Endothelial cell of umbilical vein (primary cell): ENCODE results near the gene THOC2. TPM values are rescaled to one million over a fixed set of nuclear protein-coding genes. Genes with fewer than 3 reads are reported as not detected.

Source experiments
- BruUV-seq: library from RNA; stranded (reverse); fragments of 400-500 nt; replicated peaks from 2 replicates; lab custom pipeline; 2021; lab: Mats Ljungman, UMichigan
- CTCF ChIA-PET: fragments of 300-600, 350-600 bp; sonication (Branson Sonifier 250); formaldehyde crosslinking; loops from one replicate; lab custom pipeline; 2021; ENCODE audit warnings: antibody characterized with exemption, inconsistent platforms; lab: Charles Lee
- POLR2A ChIA-PET: fragments of 300-600, 350-600 bp; sonication (Branson Sonifier 250); formaldehyde crosslinking; loops from one replicate; lab custom pipeline; 2021; ENCODE audit warnings: antibody characterized with exemption, inconsistent platforms; lab: Charles Lee
- DNase-seq: peaks from one replicate; pipeline ENCODE4 v3.0.0-alpha.2; 2011; ENCODE audit warnings: low read depth, low spot score
- FAIRE-seq: peaks from 2 replicates; lab custom pipeline; 2011; peaks lifted over from hg19 to GRCh38; lab: Jason Lieb, UNC
- H2AFZ ChIP-seq: 2 replicates; pipeline ENCODE4 v1.6.0; 2012; ENCODE audit warnings: low read depth, low read length, control low read depth, inconsistent platforms
- H3K27ac ChIP-seq: 2 replicates; pipeline ENCODE4 v1.5.1; 2011; ENCODE audit warnings: low read depth, mild to moderate bottlenecking, control low read depth, low read length, moderate library complexity; ENCODE audit not compliant: insufficient read depth
- H3K27me3 ChIP-seq, 2 experiments: 2 replicates each; pipeline versions ENCODE4 v1.6.0 to v1.6.1; 2011; ENCODE audit warnings: low read length in 2 of 2, mixed read lengths in 1 of 2; ENCODE audit not compliant: control insufficient read depth in 2 of 2, insufficient read depth in 2 of 2
- H3K36me3 ChIP-seq, 2 experiments: 2 replicates in 1 of 2; 3 replicates in 1 of 2; pipeline ENCODE4 v1.5.1; 2011; ENCODE audit warnings: low read length in 2 of 2, mild to moderate bottlenecking in 1 of 2, moderate library complexity in 1 of 2; ENCODE audit not compliant: control insufficient read depth in 2 of 2, insufficient read depth in 2 of 2; ENCODE audit errors: extremely low read depth in 1 of 2
- H3K4me1 ChIP-seq: 3 replicates; pipeline ENCODE4 v1.5.1; 2011; ENCODE audit warnings: mild to moderate bottlenecking, low read length; ENCODE audit not compliant: control insufficient read depth, insufficient read depth; ENCODE audit errors: extremely low read depth
- H3K4me2 ChIP-seq: 2 replicates; pipeline ENCODE4 v1.6.1; 2011; ENCODE audit warnings: low read length, control low read depth, mixed read lengths; ENCODE audit not compliant: insufficient read depth
- H3K4me3 ChIP-seq, 3 experiments: fragments of 200-600 bp in 1 of 3; sonication (generic), shearing (Covaris generic) in 1 of 3; replicated peaks in 1 of 3; 2 replicates each; pipeline ENCODE4 v1.5.1; 2011 to 2016; ENCODE audit warnings: control low read depth in 3 of 3, low read length in 3 of 3, mild to moderate bottlenecking in 2 of 3, inconsistent platforms in 1 of 3, low read depth in 1 of 3, moderate library complexity in 1 of 3; ENCODE audit not compliant: insufficient read depth in 1 of 3
- H3K79me2 ChIP-seq: 2 replicates; pipeline ENCODE4 v1.6.0; 2012; ENCODE audit warnings: low read length, inconsistent platforms; ENCODE audit not compliant: control insufficient read depth, insufficient read depth
- H3K9ac ChIP-seq: replicated peaks from 2 replicates; pipeline ENCODE3; 2011; ENCODE audit warnings: low read length, control low read depth; ENCODE audit not compliant: insufficient read depth; ENCODE audit errors: extremely low read depth
- H3K9me1 ChIP-seq: replicated peaks from 3 replicates; pipeline ENCODE4 v1.6.0; 2011; ENCODE audit warnings: mild to moderate bottlenecking, low read length; ENCODE audit not compliant: control insufficient read depth, insufficient read depth; ENCODE audit errors: extremely low read depth
- H3K9me3 ChIP-seq: replicated peaks from 2 replicates; pipeline ENCODE4 v1.5.1; 2012; ENCODE audit warnings: low read length, inconsistent platforms; ENCODE audit not compliant: control insufficient read depth, insufficient read depth
- H4K20me1 ChIP-seq: replicated peaks from 2 replicates; pipeline ENCODE3; 2011; ENCODE audit warnings: mild to moderate bottlenecking, low read length; ENCODE audit not compliant: control insufficient read depth, insufficient read depth; ENCODE audit errors: extremely low read depth
- EZH2 ChIP-seq: IDR thresholded peaks from 2 replicates; pipeline ENCODE4 v1.6.1; 2012; ENCODE audit warnings: borderline replicate concordance, low read depth, mild to moderate bottlenecking, moderate library complexity, low read length, inconsistent platforms; ENCODE audit not compliant: severe bottlenecking
- FOS ChIP-seq: IDR thresholded peaks from 2 replicates; pipeline ENCODE4 v1.6.1; 2011; ENCODE audit warnings: mild to moderate bottlenecking, low read length, moderate library complexity, borderline replicate concordance; ENCODE audit not compliant: insufficient read depth
- GATA2 ChIP-seq: IDR thresholded peaks from 2 replicates; pipeline ENCODE4 v1.7.0; 2011; ENCODE audit warnings: low read depth, mild to moderate bottlenecking, moderate library complexity, mixed read lengths, low read length; ENCODE audit not compliant: insufficient read length, insufficient read depth
- JUN ChIP-seq: IDR thresholded peaks from 2 replicates; pipeline ENCODE4 v1.6.1; 2011; ENCODE audit warnings: borderline replicate concordance, low read depth; ENCODE audit not compliant: insufficient read length, insufficient read depth
- MYC ChIP-seq: IDR thresholded peaks from one replicate; pipeline ENCODE4 v1.6.1; 2011; ENCODE audit warnings: mild to moderate bottlenecking, low read depth, low read length
- POLR2A ChIP-seq: IDR thresholded peaks from 2 replicates; pipeline ENCODE4 v1.6.1; 2012; ENCODE audit warnings: low read depth, mild to moderate bottlenecking, control low read depth, low read length
- POLR2AphosphoS5 ChIP-seq: IDR thresholded peaks from 2 replicates; pipeline ENCODE4 v1.6.1; 2012; ENCODE audit warnings: low read depth, mild to moderate bottlenecking, control low read depth, low read length, moderate library complexity; ENCODE audit not compliant: insufficient read depth
- dilution Hi-C: fragments of 300-500 bp; cut with MboI; formaldehyde crosslinking; loops from one replicate; pipeline ENCODE4 v1.15.0; 2019; ENCODE audit warnings: low sequenced_read_pairs; ENCODE audit not compliant: extremely low pct_ligation_motif_present
- intact Hi-C: fragments of 100-400 bp; cut with micrococcal nuclease; formaldehyde crosslinking; loops from one replicate; pipeline ENCODE4 v1.10.0; 2022
- polyA plus RNA-seq, 4 experiments: library from polyadenylated mRNA; depleted of rRNA in 3 of 4; stranded (reverse) in 3 of 4; unstranded in 1 of 4; fragments of >200 nt; gene quantifications; 2 replicates each; pipeline versions ENCODE4 v1.2.1 to v1.2.3, GENCODE V29; 2011 to 2012; ENCODE audit warnings: missing spikeins in 1 of 4
- total RNA-seq: library from RNA; stranded (reverse); gene quantifications from 2 replicates; pipeline ENCODE4 v1.2.3, GENCODE V29; 2021
- TF ChIP-seq, protein P1 (sequence below), 2 donors: IDR thresholded peaks; 1 replicate in 1 of 2; 2 replicates in 1 of 2; pipeline ENCODE4 v1.5.1; 2011; ENCODE audit warnings: low read length in 2 of 2, mild to moderate bottlenecking in 2 of 2, moderate library complexity in 2 of 2, control low read depth in 1 of 2, inconsistent platforms in 1 of 2, low read depth in 1 of 2; ENCODE audit not compliant: insufficient read depth in 1 of 2; ENCODE audit errors: extremely low read depth in 1 of 2
- TF ChIP-seq, protein P2 (sequence below): IDR thresholded peaks from 2 replicates; pipeline ENCODE4 v1.6.1; 2011; ENCODE audit not compliant: insufficient read depth, insufficient read length

Gene THOC2
- total and polyA plus RNA-seq, 2 donors (not counting 3 experiments of a cell fraction or from before 2014, with no cell fraction given): 26.0 to 72.9 TPM

- intact Hi-C loops: no loop called here
- no TSS peak for BruUV-seq
- CTCF ChIA-PET: no interaction called here
Measured at GRCh38 chrX:123688524-123688923, 44.3 kb downstream of the THOC2 start.

More at GRCh38 chrX:123688524-123688923, 44.3 kb downstream of the THOC2 start:
- POLR2A ChIA-PET: no interaction called here
- FAIRE-seq (no peak), DNase-seq (no peak)
- Histone ChIP-seq H4K20me1 (no peaks in the 10 kb centered on the region), H3K4me1 (no peaks in the 10 kb centered on the region), H2AFZ (no peak overlapping the region), H3K4me2 (no peak overlapping the region), H3K4me3 (no peak overlapping the region), H3K27me3 (no peaks in the 10 kb centered on the region), H3K9me1 (no peaks in the 10 kb centered on the region), H3K9me3 (no peaks in the 10 kb centered on the region), H3K36me3 (no peaks in the 10 kb centered on the region), H3K27ac (no peak overlapping the region), H3K79me2 (no peaks in the 10 kb centered on the region), H3K9ac (no peak overlapping the region)
- TF ChIP-seq, protein P1, sequence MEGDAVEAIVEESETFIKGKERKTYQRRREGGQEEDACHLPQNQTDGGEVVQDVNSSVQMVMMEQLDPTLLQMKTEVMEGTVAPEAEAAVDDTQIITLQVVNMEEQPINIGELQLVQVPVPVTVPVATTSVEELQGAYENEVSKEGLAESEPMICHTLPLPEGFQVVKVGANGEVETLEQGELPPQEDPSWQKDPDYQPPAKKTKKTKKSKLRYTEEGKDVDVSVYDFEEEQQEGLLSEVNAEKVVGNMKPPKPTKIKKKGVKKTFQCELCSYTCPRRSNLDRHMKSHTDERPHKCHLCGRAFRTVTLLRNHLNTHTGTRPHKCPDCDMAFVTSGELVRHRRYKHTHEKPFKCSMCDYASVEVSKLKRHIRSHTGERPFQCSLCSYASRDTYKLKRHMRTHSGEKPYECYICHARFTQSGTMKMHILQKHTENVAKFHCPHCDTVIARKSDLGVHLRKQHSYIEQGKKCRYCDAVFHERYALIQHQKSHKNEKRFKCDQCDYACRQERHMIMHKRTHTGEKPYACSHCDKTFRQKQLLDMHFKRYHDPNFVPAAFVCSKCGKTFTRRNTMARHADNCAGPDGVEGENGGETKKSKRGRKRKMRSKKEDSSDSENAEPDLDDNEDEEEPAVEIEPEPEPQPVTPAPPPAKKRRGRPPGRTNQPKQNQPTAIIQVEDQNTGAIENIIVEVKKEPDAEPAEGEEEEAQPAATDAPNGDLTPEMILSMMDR (IDR thresholded peaks at IDR 0.05; ENCODE audit: extremely low read depth in 1 of 2, insufficient read depth in 1 of 2, low read depth in 1 of 2, low read length in 2 of 2): no peak
- TF ChIP-seq GATA2 (no peak), EZH2 (no peak), MYC (no peak), JUN (no peak), POLR2A (no peak), FOS (no peak), POLR2AphosphoS5 (no peak)
- TF ChIP-seq, protein P2, sequence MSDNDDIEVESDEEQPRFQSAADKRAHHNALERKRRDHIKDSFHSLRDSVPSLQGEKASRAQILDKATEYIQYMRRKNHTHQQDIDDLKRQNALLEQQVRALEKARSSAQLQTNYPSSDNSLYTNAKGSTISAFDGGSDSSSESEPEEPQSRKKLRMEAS: no peak
- dilution Hi-C loops: no loop called here
